GM12864 (cell line): ENCODE data around the gene TTC31.
A peak's percentile ranks its signal among the peaks of the same experiment; 100 is the strongest.

Experiments
- DNase-seq: peaks from one replicate; pipeline ENCODE4 v3.0.0-alpha.2; 2011; ENCODE audit warnings: low read depth
- H3K4me3 ChIP-seq: 2 replicates; pipeline ENCODE4 v1.5.1; 2011; ENCODE audit warnings: mild to moderate bottlenecking, low read depth, low read length, control low read depth
- TF ChIP-seq, protein P1 (sequence below): IDR thresholded peaks from 2 replicates; pipeline ENCODE4 v1.5.1; 2011; ENCODE audit warnings: low read depth, mild to moderate bottlenecking, moderate library complexity, low read length, control low read depth, inconsistent platforms; ENCODE audit errors: missing control alignments

Gene TTC31

DNA sequence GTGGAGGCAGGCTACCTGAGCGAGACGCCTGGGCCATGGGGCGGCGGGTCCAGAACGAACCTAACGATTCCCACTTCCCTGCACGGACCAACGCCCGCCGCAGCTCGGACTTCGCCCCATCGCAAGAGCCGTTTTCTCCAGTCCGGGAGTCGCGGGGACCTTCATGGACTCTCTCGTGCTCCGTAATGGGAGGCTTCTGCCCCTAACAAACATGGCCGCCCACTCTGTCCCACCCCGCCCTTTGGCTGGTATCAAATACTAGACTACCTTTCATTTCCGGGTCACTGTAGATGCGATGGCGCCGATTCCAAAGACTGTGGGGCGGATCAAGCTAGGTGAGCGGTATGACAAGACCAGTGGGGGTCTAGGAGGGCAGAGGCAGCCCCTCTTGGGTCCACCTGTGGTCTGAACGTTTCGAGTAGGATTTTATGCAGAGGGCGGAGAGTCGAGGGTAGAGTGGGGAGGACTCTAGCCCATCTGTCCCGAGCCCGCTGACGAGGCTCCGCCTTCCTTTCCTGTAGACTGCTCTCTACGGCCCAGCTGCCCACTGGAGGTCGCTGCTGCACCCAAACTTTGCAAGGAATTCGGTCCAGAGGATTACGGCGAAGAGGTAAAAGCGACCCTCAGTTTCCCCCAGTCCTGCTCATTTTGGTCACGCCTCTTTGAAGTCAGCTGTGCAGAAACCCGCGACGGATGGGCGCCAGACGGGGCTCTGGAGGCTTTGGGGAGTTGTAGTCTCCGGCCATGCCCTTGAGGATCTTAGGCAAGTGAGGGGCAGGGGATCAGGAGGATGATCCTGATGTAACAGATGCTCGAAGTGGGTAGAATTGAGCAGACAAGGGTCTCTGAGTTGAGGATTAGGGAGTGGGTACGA is at the start of gene TTC31, which contains the start of gene CCDC142:
TSS of gene TTC31 (plus strand) at position 281 of the 874 bp plus-strand sequence. CDS start at position 296, 15 bp downstream.
TSS of gene CCDC142 (minus strand) at position 198 of the 874 bp plus-strand sequence. CDS start at position 37, 161 bp downstream.
- peak within 1 kb of the TSS; percentile 95 for H3K4me3 ChIP-seq
- TF ChIP-seq, protein P1, sequence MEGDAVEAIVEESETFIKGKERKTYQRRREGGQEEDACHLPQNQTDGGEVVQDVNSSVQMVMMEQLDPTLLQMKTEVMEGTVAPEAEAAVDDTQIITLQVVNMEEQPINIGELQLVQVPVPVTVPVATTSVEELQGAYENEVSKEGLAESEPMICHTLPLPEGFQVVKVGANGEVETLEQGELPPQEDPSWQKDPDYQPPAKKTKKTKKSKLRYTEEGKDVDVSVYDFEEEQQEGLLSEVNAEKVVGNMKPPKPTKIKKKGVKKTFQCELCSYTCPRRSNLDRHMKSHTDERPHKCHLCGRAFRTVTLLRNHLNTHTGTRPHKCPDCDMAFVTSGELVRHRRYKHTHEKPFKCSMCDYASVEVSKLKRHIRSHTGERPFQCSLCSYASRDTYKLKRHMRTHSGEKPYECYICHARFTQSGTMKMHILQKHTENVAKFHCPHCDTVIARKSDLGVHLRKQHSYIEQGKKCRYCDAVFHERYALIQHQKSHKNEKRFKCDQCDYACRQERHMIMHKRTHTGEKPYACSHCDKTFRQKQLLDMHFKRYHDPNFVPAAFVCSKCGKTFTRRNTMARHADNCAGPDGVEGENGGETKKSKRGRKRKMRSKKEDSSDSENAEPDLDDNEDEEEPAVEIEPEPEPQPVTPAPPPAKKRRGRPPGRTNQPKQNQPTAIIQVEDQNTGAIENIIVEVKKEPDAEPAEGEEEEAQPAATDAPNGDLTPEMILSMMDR = peak; percentile 92
- DNase-seq = peak; percentile 84

DNA sequence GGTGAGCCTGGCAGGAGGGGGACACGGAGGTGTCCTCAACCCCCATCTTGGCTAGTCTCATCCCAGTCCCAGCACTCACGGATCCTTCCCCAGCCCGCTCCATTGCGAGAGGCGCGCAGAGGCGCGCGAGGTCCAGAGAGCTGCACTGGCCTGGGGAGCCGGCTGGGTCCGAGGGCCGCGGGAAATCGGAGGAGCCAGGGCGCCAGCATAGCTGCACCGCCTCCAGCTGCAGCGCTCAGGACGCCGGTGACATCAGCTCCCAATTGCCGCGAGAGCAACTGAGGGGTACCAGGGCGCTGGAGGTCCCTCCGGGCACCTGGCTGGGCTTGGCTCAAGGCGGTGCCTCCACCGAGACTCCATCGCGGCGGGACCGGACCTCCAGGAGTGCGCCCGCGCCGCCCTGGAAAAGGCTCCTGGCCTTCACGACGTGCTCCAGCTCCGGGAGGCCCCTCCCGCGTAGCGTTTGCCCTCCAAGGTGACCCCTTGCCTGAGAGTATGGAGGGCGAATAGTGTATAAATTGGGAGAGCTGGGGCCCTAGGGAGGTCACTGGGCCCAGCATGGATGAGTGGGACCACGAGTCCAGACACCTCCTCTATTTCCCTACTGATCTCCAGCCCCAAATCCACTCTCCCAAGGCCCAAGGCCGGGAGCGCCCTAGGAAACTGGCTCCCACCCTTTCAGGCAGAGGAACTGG is 46.6 kb upstream of the TTC31 start:
- TF ChIP-seq, protein P1 = no peak

DNA sequence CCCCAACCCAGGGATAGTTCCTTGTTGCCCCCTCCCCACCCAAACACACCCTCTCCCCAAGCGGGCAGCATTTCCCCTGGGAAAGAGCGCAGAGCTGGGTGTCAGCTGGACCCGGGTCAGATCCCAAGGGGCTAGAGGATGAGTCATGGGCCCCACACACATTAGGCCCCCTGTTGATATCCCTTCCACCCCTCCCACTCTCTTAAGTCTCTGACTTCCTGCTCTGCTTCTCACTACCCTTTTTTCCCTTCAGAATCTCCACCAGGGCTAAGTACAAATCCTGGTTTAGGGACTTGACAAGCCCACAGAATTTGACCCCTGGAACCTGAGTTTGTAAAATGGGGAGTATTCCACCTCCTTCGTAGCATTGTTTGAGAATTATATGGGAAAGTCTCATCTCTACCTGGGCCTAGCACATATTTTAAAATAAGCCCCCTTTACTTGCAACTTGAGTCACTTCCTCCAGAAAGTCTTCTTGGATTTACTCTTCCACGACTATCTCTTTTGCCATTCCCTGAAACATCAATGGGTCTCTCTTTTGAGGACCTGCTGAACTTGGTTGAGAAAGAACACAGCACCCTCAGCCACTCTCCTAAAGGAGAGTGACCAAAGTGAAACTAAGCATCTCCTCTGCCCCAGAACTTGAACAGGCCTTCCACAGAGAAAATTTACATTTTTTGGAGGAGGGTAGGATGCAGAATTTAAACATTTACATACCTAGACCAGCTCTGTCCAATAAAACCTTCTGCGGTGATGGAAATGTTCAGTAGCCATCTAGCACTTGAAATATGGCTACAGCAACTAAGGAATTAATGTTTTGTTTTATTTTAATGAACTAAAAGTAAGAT is 45.8 kb upstream of the TTC31 start:
- TF ChIP-seq, protein P1 = no peak
- no peak overlapping the region for H3K4me3 ChIP-seq
- DNase-seq = no peak

More for the DNA sequence above, 46.6 kb upstream of the TTC31 start:
- no peak for DNase-seq
- H3K4me3 ChIP-seq = no peak overlapping the region

DNA sequence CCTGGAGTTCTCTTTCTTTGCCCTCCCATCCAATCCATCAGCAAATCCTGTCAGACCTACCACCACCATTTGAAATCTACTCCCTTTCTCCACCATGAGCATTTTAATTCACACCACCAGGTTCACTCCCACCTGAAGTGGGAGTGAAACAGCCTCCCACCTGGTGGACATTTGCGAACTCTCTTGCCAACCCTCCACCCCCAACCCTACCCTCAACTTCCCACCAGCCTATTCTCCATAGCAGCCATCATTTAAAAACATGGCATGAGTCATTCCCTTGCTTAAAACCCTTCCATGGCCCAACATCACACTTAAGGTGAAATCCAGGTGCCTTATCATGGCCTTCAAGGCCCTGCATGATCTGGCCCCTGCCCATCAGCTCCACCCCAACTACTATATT is 44.6 kb upstream of the TTC31 start:
- TF ChIP-seq, protein P1 = no peak
- DNase-seq = no peak
- H3K4me3 ChIP-seq = no peak overlapping the region

DNA sequence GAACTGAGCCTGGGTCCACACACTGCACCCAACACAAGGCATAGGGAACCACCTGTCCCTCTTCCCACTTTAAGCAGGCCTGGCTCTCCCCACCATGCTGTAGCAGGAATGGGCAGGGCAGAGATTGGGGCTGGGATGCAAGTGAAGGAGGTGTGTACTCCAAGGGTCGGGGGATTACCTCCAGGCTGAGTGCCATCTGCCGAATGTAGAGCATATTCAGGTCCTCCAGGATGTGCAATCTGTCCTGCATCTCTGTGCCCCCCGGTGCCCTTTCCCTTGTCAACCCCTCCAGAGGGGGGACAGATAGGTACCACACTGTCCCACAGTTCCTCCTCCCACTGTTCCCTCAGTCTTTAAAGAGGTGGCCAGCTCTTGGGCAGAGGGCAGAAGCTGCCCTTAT is 43.5 kb upstream of the TTC31 start:
- no peak overlapping the region; the same call in 1 of the 2 replicates for H3K4me3 ChIP-seq
- TF ChIP-seq, protein P1 = no peak
- no peak for DNase-seq

DNA sequence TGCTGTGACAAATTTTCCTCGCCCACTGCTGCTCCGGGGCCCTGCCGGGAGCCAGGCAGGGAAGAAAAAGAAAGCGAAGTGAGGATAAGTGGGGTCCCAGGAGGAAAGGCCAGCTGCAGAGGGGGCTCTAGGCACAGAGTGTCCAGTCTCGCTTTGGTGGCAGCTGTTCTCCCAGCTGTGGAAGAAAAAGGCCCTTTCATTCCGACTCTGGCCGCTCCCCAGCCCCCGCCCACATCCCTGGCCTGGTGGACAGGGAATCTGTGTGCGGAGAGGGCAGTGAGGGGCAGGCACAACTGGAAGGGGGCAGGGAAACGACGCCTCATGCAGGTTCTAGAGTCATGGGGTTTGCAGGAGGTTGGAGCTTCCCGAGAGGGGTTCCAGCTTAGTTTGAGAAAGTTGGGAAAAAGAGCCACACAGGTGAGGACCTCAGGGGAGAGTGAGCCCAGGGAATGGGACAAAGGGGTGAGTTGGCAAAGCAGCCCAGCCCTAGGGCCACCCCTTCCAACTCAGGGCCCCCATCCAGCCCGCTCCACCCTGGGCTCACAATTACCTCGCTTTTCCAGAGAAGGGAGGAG is 43.0 kb upstream of the TTC31 start:
- peak overlapping the region; percentile 57 for H3K4me3 ChIP-seq
- no peak for DNase-seq
- TF ChIP-seq, protein P1 = no peak
